CD4-positive, alpha-beta T cell treated with Interferon alpha-2 for 1 hour (primary cell): ENCODE measurements around the gene LTBP1.
"Not testable (repeated sequence)": the region's sequence is repeated elsewhere in the genome, so short reads cannot be mapped to it uniquely, and the experiment has no call there.

Source experiments
- DNase-seq, 2 donors: peaks; one replicate each; pipeline ENCODE4 v3.0.0-alpha.2; 2020 to 2022

Gene LTBP1

GRCh38 chr2:33209976-33210375, 263.2 kb downstream of the LTBP1 start:
- DNase-seq = no peak

- no peak for DNase-seq
Measured at GRCh38 chr2:33210626-33211025, 263.9 kb downstream of the LTBP1 start.

GRCh38 chr2:33212151-33212550, 265.4 kb downstream of the LTBP1 start:
- no peak for DNase-seq

GRCh38 chr2:33213244-33213643, 266.5 kb downstream of the LTBP1 start:
- no peak for DNase-seq

GRCh38 chr2:33213648-33214047, 266.9 kb downstream of the LTBP1 start:
- DNase-seq = no peak

GRCh38 chr2:33214436-33214835, 267.7 kb downstream of the LTBP1 start:
- DNase-seq = no peak

DNA sequence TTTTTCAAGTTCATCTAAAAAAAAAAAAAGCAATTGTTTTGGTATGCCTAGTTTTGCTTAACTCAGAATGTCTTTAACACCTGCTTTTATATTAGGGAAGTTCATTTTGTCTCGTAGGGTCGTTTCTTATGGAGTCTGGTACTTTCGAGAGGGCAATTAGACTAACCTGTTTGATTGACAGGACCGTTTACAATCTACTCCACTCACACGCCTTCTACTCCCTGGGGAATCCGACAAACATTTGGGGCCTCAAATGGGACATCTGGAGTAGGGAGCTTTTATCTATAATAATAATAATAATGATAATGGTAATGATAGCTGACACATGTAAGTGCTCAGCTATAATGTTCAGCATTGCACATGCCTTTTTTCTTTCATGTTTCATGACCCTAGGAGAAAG, 268.1 kb downstream of the LTBP1 start:
- DNase-seq = no peak

- DNase-seq = no peak
Measured at GRCh38 chr2:33215299-33215698, 268.5 kb downstream of the LTBP1 start.

DNA sequence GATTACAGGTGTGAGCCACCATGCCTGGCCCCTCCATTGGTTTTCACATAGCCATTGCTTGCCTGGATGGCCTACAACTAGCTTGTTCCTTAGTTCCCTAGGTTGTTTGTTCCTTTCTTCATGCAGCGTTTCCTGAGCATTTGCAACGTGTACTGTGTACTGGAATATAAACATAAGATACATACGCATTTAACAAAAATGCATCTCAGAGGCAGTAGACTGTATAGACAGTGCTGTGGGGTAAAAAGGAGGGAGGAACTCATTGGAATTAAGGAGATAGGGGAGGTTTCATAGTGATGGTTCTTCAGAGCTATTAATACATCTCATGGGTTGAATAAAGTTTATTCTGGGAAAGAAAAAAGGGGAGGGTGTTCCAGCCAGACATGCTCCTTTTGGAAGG, 269.2 kb downstream of the LTBP1 start:
- DNase-seq = no peak

GRCh38 chr2:33216508-33217182, 269.9 kb downstream of the LTBP1 start:
- no peak for DNase-seq

GRCh38 chr2:33217406-33217805, 270.7 kb downstream of the LTBP1 start:
- DNase-seq = no peak

GRCh38 chr2:33219114-33219513, 272.4 kb downstream of the LTBP1 start:
- DNase-seq = no peak

- DNase-seq = no peak
Measured at GRCh38 chr2:33219850-33220275, 273.1 kb downstream of the LTBP1 start.

DNA sequence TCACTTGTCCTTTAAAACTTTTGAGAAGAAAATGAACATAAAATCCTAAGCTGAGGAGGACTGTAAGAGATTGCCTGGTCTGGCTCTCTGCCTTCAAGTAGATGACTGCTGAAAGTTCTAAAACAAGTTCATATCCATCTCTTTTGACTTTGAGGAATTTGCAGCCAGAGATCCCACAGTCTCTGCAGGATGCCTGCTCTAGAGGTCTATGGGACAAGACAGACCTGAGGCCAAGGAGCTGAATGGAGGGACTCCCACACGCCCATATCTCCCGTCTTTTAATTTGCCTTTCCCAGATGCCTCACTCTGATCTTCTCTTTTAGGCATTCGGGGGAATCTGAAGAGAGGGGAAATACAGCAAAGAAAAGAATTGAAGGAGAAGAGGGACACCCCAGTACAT, 273.8 kb downstream of the LTBP1 start:
- DNase-seq = no peak

GRCh38 chr2:33221046-33221784, 274.5 kb downstream of the LTBP1 start:
- no peak for DNase-seq

- no peak for DNase-seq
Measured at GRCh38 chr2:33222309-33222708, 275.6 kb downstream of the LTBP1 start.

DNA sequence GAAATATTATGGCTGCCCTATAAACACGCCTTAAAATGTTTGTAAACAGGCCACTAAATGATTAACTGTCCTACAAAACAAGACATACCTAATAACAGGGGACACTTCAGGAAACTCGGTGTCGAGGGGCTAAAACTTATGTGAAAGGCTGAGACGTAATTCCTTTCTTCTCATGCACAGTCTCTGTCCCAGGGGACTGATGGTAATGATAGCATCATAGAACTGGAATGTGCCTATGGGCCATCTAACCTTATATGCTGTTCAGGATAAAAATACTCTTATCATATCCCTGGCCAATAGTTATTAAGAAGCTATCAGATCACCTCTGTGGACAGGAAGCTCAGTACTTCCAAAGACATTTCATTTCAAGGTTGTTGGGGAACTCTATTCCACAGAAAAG, 277.1 kb downstream of the LTBP1 start:
- DNase-seq = no peak

DNA sequence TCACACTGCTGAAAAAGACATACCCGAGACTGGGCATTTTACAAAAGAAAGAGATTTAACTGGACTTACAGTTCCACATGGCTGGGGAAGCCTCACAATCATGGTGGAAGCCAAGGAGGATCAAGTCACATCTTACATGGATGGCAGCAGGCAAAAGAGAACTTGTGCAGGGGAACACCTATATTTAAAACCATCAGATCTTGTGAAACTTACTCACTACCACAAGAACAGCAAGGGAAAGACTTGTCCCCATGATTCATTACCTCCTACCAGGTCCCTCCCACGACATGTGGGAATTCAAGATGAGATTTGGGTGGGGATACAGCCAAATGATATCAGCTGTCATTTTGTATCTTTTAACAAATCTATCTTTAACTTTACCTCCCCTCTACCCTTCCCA, 278.6 kb downstream of the LTBP1 start:
- no peak for DNase-seq

- no peak for DNase-seq
Measured at GRCh38 chr2:33226546-33226945, 279.8 kb downstream of the LTBP1 start.

GRCh38 chr2:33229646-33230045, 282.9 kb downstream of the LTBP1 start:
- DNase-seq = no peak

GRCh38 chr2:33230195-33230594, 283.4 kb downstream of the LTBP1 start:
- DNase-seq = no peak

DNA sequence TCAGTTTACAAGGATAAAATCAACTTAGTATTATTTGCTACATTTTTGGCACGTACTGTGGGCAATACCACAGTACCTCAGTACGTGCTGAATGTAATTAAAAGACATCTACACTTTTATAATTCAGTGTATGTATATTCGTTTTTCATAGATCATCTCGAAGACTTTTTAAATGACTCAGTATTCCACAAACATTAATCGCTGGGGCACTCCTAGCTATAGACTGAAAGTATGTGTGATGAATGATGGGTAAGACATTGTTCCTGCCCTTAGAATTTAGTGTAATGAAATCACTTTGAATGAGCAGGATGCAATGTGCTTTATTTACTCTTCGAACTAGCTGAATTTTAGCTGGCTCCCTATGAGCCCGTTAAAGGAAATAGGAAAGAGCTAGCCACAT, 284.1 kb downstream of the LTBP1 start:
- no peak for DNase-seq

GRCh38 chr2:33235559-33235958, 288.8 kb downstream of the LTBP1 start:
- DNase-seq = not testable (repeated sequence)

GRCh38 chr2:33236482-33237385, 290.0 kb downstream of the LTBP1 start:
- DNase-seq = no peak
